NCI-H1436 (cell line): ENCODE measurements around the gene SYNJ2.

ENCODE experiments used
- DNase-seq: peaks from one replicate; lab custom pipeline; 2025; lab: John Stamatoyannopoulos, UW

SYNJ2 gene

GRCh38 chr6:158043008-158043407 lies 61.3 kb downstream of the SYNJ2 start:
- DNase-seq, result no peak

- DNase-seq, result no peak
Observed at GRCh38 chr6:158043586-158044524, 62.2 kb downstream of the SYNJ2 start.

GRCh38 chr6:158044525-158044888 lies 62.8 kb downstream of the SYNJ2 start:
- DNase-seq, result no peak

- no peak for DNase-seq
Observed at GRCh38 chr6:158046201-158047126, 64.8 kb downstream of the SYNJ2 start.

- no peak for DNase-seq
Observed at GRCh38 chr6:158047127-158047518, 65.5 kb downstream of the SYNJ2 start.

GRCh38 chr6:158047563-158048323 lies 66.1 kb downstream of the SYNJ2 start:
- no peak for DNase-seq

GRCh38 chr6:158048589-158048988 lies 66.9 kb downstream of the SYNJ2 start:
- no peak for DNase-seq

GRCh38 chr6:158049055-158050028 lies 67.7 kb downstream of the SYNJ2 start:
- no peak for DNase-seq

GRCh38 chr6:158050107-158050735 lies 68.6 kb downstream of the SYNJ2 start:
- DNase-seq, result no peak

GRCh38 chr6:158050955-158051354 lies 69.3 kb downstream of the SYNJ2 start:
- DNase-seq, result no peak

GRCh38 chr6:158051968-158052367 lies 70.3 kb downstream of the SYNJ2 start:
- DNase-seq, result no peak

- no peak for DNase-seq
Observed at GRCh38 chr6:158053377-158054313, 72.0 kb downstream of the SYNJ2 start.

- no peak for DNase-seq
Observed at GRCh38 chr6:158056355-158056754, 74.7 kb downstream of the SYNJ2 start.

GRCh38 chr6:158056804-158057203 lies 75.1 kb downstream of the SYNJ2 start:
- DNase-seq, result no peak

- no peak for DNase-seq
Observed at GRCh38 chr6:158057213-158057987, 75.7 kb downstream of the SYNJ2 start.

- DNase-seq, result no peak
Observed at GRCh38 chr6:158058171-158058651, 76.5 kb downstream of the SYNJ2 start.

GRCh38 chr6:158059108-158059507 lies 77.4 kb downstream of the SYNJ2 start:
- no peak for DNase-seq
